ENCODE data around the gene C16orf92.

The C16orf92 gene

GRCh38 chr16:30064729-30065101 lies 41.7 kb downstream of the C16orf92 start:
- TF ChIP-seq CTCF (IDR thresholded peaks at IDR 0.05; ENCODE audit: borderline replicate concordance, insufficient read depth, low read depth, low read length): no peak
- peak overlapping the region; percentile 78 for H3K4me3 ChIP-seq (ENCODE audit: low read depth, low read length)

- TF ChIP-seq CTCF (IDR thresholded peaks at IDR 0.05; ENCODE audit: borderline replicate concordance, insufficient read depth, low read depth, low read length): no peak
- peak within 1 kb of the TSS; percentile 78 for H3K4me3 ChIP-seq (ENCODE audit: low read depth, low read length)
Observed at GRCh38 chr16:30065102-30065942, 42.3 kb downstream of the C16orf92 start, which contains the start of gene ALDOA. Gene ALDOA, plus strand, starts transcription at chr16:30065760. Its CDS starts 1,138 bp downstream, at chr16:30066898.

GRCh38 chr16:30065943-30066760 lies 43.2 kb downstream of the C16orf92 start:
- TF ChIP-seq CTCF (IDR thresholded peaks at IDR 0.05; ENCODE audit: borderline replicate concordance, insufficient read depth, low read depth, low read length): no peak
- peak overlapping the region; percentile 78 for H3K4me3 ChIP-seq (ENCODE audit: low read depth, low read length)

GRCh38 chr16:30066761-30067583 lies 44.0 kb downstream of the C16orf92 start:
- peak overlapping the region; percentile 78 for H3K4me3 ChIP-seq (ENCODE audit: low read depth, low read length)
- no peak for TF ChIP-seq CTCF (IDR thresholded peaks at IDR 0.05; ENCODE audit: borderline replicate concordance, insufficient read depth, low read depth, low read length)

GRCh38 chr16:30067584-30067916 lies 44.6 kb downstream of the C16orf92 start:
- H3K4me3 ChIP-seq (ENCODE audit: low read depth, low read length): no peak overlapping the region
- no peak for TF ChIP-seq CTCF (IDR thresholded peaks at IDR 0.05; ENCODE audit: borderline replicate concordance, insufficient read depth, low read depth, low read length)

GRCh38 chr16:30068333-30068732 lies 45.3 kb downstream of the C16orf92 start:
- H3K4me3 ChIP-seq (ENCODE audit: low read depth, low read length): no peak overlapping the region
- TF ChIP-seq CTCF (IDR thresholded peaks at IDR 0.05; ENCODE audit: borderline replicate concordance, insufficient read depth, low read depth, low read length): no peak
